Body of pancreas (tissue), 4 donors: ENCODE data around the gene EPHB1. TPM values are rescaled to one million over a fixed set of nuclear protein-coding genes. Genes with fewer than 3 reads are reported as not detected.

Source experiments
- ATAC-seq: fragments of 150-250 bp; one replicate; pipeline ENCODE4 v1.9.1; 2016
- DNase-seq, 4 donors: peaks; one replicate each; pipeline ENCODE4 v3.0.0-alpha.2; 2019
- H3K27ac ChIP-seq, 4 donors: fragments of 200-600 bp; sonication (generic); 1 replicate in 3 of 4; 2 replicates in 1 of 4; pipeline versions ENCODE4 v1.5.1 to v1.6.1; 2016 to 2019; ENCODE audit warnings: mild to moderate bottlenecking in 1 of 4, mixed read lengths in 1 of 4, moderate library complexity in 1 of 4
- H3K27me3 ChIP-seq, 2 donors: fragments of 200-600 bp; sonication (generic); one replicate each; pipeline ENCODE4 v1.6.0; 2016; ENCODE audit warnings: mild to moderate bottlenecking in 1 of 2
- H3K36me3 ChIP-seq, 2 donors: fragments of 200-600 bp; sonication (generic); replicated peaks in 1 of 2; 2 replicates each; pipeline ENCODE4 v1.5.1; 2016; ENCODE audit warnings: low read depth in 2 of 2; ENCODE audit not compliant: insufficient read depth in 1 of 2
- H3K4me1 ChIP-seq: fragments of 200-600 bp; sonication (generic); one replicate; pipeline ENCODE4 v1.6.0; 2016
- H3K4me3 ChIP-seq, 2 donors: fragments of 200-600 bp; sonication (generic); 1 replicate in 1 of 2; 2 replicates in 1 of 2; pipeline ENCODE4 v1.5.1; 2016 to 2019
- H3K9me3 ChIP-seq, 3 donors: fragments of 200-600 bp; sonication (generic); 1 replicate in 2 of 3; 2 replicates in 1 of 3; pipeline ENCODE4 v1.5.1; 2016
- CTCF ChIP-seq, 7 experiments: fragments of 450-650 bp in 4 of 7; fragments of 200-600 bp in 3 of 7; sonication (generic) in 3 of 7; IDR thresholded peaks; one replicate each; pipeline ENCODE4 v1.5.1; 2016 to 2019; ENCODE audit warnings: antibody characterized with exemption in 7 of 7
- POLR2A ChIP-seq, 3 donors: fragments of 450-650 bp; IDR thresholded peaks; one replicate each; pipeline ENCODE4 v1.6.1; 2016; ENCODE audit warnings: antibody characterized with exemption in 3 of 3, mild to moderate bottlenecking in 2 of 3
- WGBS, 2 donors: methylation state at CpG; one replicate each; pipeline ENCODE4 v1.1.5; 2017; 5-methylcytosine and 5-hydroxymethylcytosine counted together
- intact Hi-C: fragments of 100-400 bp; cut with DNase I; formaldehyde crosslinking; loops from one replicate; pipeline ENCODE4 v1.15.1; 2023
- total RNA-seq, 2 donors: library from RNA; depleted of rRNA; stranded (reverse); fragments of >200 nt; gene quantifications; one replicate each; pipeline ENCODE4 v1.1.0, GENCODE V29; 2016

The EPHB1 gene
- total RNA-seq, 2 donors from 2014 or later: 1.3 TPM; not detected in 1

- Histone ChIP-seq H3K27ac (no peak overlapping the region), H3K4me1 (no peaks in the 10 kb centered on the region), H3K36me3 (no peaks in the 10 kb centered on the region), H3K9me3 (no peaks in the 10 kb centered on the region), H3K4me3 (no peak overlapping the region), H3K27me3 (no peaks in the 10 kb centered on the region)
- intact Hi-C loops: no loop called here
- no peak for TF ChIP-seq POLR2A (IDR thresholded peaks at IDR 0.05)
- TF ChIP-seq CTCF (IDR thresholded peaks at IDR 0.05): no peak
- ATAC-seq (no peak), DNase-seq (no peak)
- WGBS, 2 donors: 50 to 59% methylated on average over 3 of the region's 3 CpGs
Observed at GRCh38 chr3:135243616-135244015, 448.6 kb downstream of the EPHB1 start.

GRCh38 chr3:135246027-135246426, 451.0 kb downstream of the EPHB1 start:
- DNase-seq: no peak
- Histone ChIP-seq H3K27ac (no peak overlapping the region), H3K4me3 (no peak overlapping the region), H3K36me3 (no peaks in the 10 kb centered on the region), H3K27me3 (no peaks in the 10 kb centered on the region), H3K4me1 (no peaks in the 10 kb centered on the region), H3K9me3 (no peaks in the 10 kb centered on the region)
- TF ChIP-seq CTCF (IDR thresholded peaks at IDR 0.05) (no peak), POLR2A (IDR thresholded peaks at IDR 0.05) (no peak)
- no peak for ATAC-seq
- intact Hi-C loops: no loop called here
- 70 to 100% methylated on average over 1 of the region's 1 CpG for WGBS, 2 donors

- no peaks in the 10 kb centered on the region for H3K4me1 ChIP-seq
- H3K27me3 ChIP-seq: no peaks in the 10 kb centered on the region
- no peak overlapping the region for H3K27ac ChIP-seq
- no peak for ATAC-seq
- WGBS, 2 donors: 70 to 86% methylated on average over 6 to 12 of the region's 12 CpGs
- no peak for TF ChIP-seq POLR2A (IDR thresholded peaks at IDR 0.05)
- no peak for TF ChIP-seq CTCF (IDR thresholded peaks at IDR 0.05)
- no peaks in the 10 kb centered on the region for H3K36me3 ChIP-seq
- intact Hi-C loops: no loop called here
- no peaks in the 10 kb centered on the region for H3K9me3 ChIP-seq
- no peak for DNase-seq
- no peak overlapping the region for H3K4me3 ChIP-seq
Observed at GRCh38 chr3:135248213-135248612, 453.2 kb downstream of the EPHB1 start.

GRCh38 chr3:135249186-135249585, 454.1 kb downstream of the EPHB1 start:
- no peak for ATAC-seq
- Histone ChIP-seq H3K4me3 (no peak overlapping the region), H3K27me3 (no peaks in the 10 kb centered on the region), H3K9me3 (no peaks in the 10 kb centered on the region), H3K4me1 (no peaks in the 10 kb centered on the region), H3K36me3 (no peaks in the 10 kb centered on the region), H3K27ac (no peak overlapping the region)
- intact Hi-C loops: no loop called here
- no peak for TF ChIP-seq POLR2A (IDR thresholded peaks at IDR 0.05)
- no peak for TF ChIP-seq CTCF (IDR thresholded peaks at IDR 0.05)
- 75 to 93% methylated on average over 5 of the region's 5 CpGs for WGBS, 2 donors
- DNase-seq: no peak

- H3K36me3 ChIP-seq: no peaks in the 10 kb centered on the region
- DNase-seq (no peak), ATAC-seq (no peak)
- no peak overlapping the region for H3K27ac ChIP-seq
- 67 to 72% methylated on average over 3 of the region's 3 CpGs for WGBS, 2 donors
- TF ChIP-seq CTCF (IDR thresholded peaks at IDR 0.05) (no peak), POLR2A (IDR thresholded peaks at IDR 0.05) (no peak)
- no peaks in the 10 kb centered on the region for H3K9me3 ChIP-seq
- H3K4me3 ChIP-seq: no peak overlapping the region
- intact Hi-C loops: no loop called here
- no peaks in the 10 kb centered on the region for H3K4me1 ChIP-seq
- no peaks in the 10 kb centered on the region for H3K27me3 ChIP-seq
Observed at GRCh38 chr3:135258916-135259315, 463.9 kb downstream of the EPHB1 start.
